Measurements from ENCODE around the gene SELENOF.

The SELENOF gene

DNA sequence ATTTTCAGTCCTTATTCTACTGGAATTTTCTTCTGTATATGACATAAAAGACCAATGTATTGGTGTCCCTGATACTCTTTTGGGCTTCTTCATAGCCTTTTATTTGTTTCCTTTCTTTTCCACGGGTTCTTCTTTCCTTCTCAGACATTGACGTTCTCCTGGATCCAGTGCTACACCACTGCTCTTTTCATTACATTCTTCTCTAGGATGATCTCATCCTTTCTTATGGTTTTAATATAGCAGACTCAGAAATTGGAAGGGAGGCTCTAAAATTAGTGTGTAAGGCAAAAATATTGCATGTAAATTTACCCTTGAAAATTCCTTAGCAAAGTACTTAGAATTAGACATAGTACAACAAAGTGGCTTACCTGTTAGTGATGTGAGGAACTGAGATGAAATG lies 65.3 kb downstream of the SELENOF start:
- no peak overlapping the region for H3K4me3 ChIP-seq (ENCODE audit: insufficient read depth, low read depth, low read length, poor library complexity, severe bottlenecking)
- no peaks in the 10 kb centered on the region for H3K36me3 ChIP-seq (ENCODE audit: control insufficient read depth, insufficient read depth, low read length)
- DNase-seq: no peak
- no peaks in the 10 kb centered on the region for H3K9me3 ChIP-seq (ENCODE audit: control insufficient read depth, low read length)
- no peaks in the 10 kb centered on the region for H3K4me1 ChIP-seq (ENCODE audit: control insufficient read depth, insufficient read depth, low read length, poor library complexity, severe bottlenecking)
- H3K27me3 ChIP-seq (replicated peaks; ENCODE audit: control insufficient read depth, insufficient read depth, low read length, poor library complexity, severe bottlenecking): no peaks in the 10 kb centered on the region
- no peak overlapping the region for H3K27ac ChIP-seq (ENCODE audit: insufficient read depth, low read length, poor library complexity, severe bottlenecking)

DNA sequence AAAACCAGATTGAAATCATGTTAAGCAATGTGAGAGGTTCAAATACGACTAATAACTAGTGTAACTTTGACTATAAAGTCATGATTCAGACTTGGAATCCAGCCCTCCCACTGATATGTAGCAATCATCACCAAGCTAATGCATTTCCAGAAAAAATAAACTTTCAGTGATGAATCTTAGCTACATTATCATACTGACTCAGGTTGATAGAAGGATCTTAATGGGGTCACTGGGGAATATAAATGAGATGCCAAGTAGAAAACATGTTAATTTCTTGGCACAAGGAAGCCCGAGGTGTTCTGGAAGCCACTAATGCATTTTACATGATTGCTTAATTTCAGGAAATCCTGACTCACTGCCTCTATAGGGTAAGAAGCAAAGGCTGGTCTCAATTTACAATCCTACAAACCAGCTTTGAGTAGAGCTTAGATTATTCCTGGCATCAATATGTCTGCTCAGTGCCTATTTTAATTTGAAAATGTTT lies 67.7 kb downstream of the SELENOF start:
- Histone ChIP-seq H3K27ac (ENCODE audit: insufficient read depth, low read length, poor library complexity, severe bottlenecking) (no peak overlapping the region), H3K27me3 (replicated peaks; ENCODE audit: control insufficient read depth, insufficient read depth, low read length, poor library complexity, severe bottlenecking) (no peaks in the 10 kb centered on the region)

GRCh38 chr1:86845514-86845913 lies 68.4 kb downstream of the SELENOF start:
- no peaks in the 10 kb centered on the region for H3K4me1 ChIP-seq (ENCODE audit: control insufficient read depth, insufficient read depth, low read length, poor library complexity, severe bottlenecking)
- no peak overlapping the region for H3K4me3 ChIP-seq (ENCODE audit: insufficient read depth, low read depth, low read length, poor library complexity, severe bottlenecking)
- DNase-seq: no peak
- no peaks in the 10 kb centered on the region for H3K9me3 ChIP-seq (ENCODE audit: control insufficient read depth, low read length)
- H3K27ac ChIP-seq (ENCODE audit: insufficient read depth, low read length, poor library complexity, severe bottlenecking): no peak overlapping the region
- H3K36me3 ChIP-seq (ENCODE audit: control insufficient read depth, insufficient read depth, low read length): no peaks in the 10 kb centered on the region
- H3K27me3 ChIP-seq (replicated peaks; ENCODE audit: control insufficient read depth, insufficient read depth, low read length, poor library complexity, severe bottlenecking): no peaks in the 10 kb centered on the region

More for the DNA sequence above, 67.7 kb downstream of the SELENOF start:
- no peaks in the 10 kb centered on the region for H3K9me3 ChIP-seq (ENCODE audit: control insufficient read depth, low read length)
- no peaks in the 10 kb centered on the region for H3K36me3 ChIP-seq (ENCODE audit: control insufficient read depth, insufficient read depth, low read length)
- no peak for DNase-seq
- H3K4me1 ChIP-seq (ENCODE audit: control insufficient read depth, insufficient read depth, low read length, poor library complexity, severe bottlenecking): no peaks in the 10 kb centered on the region
- no peak overlapping the region for H3K4me3 ChIP-seq (ENCODE audit: insufficient read depth, low read depth, low read length, poor library complexity, severe bottlenecking)

GRCh38 chr1:86841116-86841515 lies 72.8 kb downstream of the SELENOF start:
- H3K4me3 ChIP-seq (ENCODE audit: insufficient read depth, low read depth, low read length, poor library complexity, severe bottlenecking): no peak overlapping the region
- H3K9me3 ChIP-seq (ENCODE audit: control insufficient read depth, low read length): no peaks in the 10 kb centered on the region
- H3K36me3 ChIP-seq (ENCODE audit: control insufficient read depth, insufficient read depth, low read length): no peaks in the 10 kb centered on the region
- no peak overlapping the region for H3K27ac ChIP-seq (ENCODE audit: insufficient read depth, low read length, poor library complexity, severe bottlenecking)
- H3K4me1 ChIP-seq (ENCODE audit: control insufficient read depth, insufficient read depth, low read length, poor library complexity, severe bottlenecking): no peaks in the 10 kb centered on the region
- no peak for DNase-seq
- H3K27me3 ChIP-seq (replicated peaks; ENCODE audit: control insufficient read depth, insufficient read depth, low read length, poor library complexity, severe bottlenecking): no peaks in the 10 kb centered on the region

DNA sequence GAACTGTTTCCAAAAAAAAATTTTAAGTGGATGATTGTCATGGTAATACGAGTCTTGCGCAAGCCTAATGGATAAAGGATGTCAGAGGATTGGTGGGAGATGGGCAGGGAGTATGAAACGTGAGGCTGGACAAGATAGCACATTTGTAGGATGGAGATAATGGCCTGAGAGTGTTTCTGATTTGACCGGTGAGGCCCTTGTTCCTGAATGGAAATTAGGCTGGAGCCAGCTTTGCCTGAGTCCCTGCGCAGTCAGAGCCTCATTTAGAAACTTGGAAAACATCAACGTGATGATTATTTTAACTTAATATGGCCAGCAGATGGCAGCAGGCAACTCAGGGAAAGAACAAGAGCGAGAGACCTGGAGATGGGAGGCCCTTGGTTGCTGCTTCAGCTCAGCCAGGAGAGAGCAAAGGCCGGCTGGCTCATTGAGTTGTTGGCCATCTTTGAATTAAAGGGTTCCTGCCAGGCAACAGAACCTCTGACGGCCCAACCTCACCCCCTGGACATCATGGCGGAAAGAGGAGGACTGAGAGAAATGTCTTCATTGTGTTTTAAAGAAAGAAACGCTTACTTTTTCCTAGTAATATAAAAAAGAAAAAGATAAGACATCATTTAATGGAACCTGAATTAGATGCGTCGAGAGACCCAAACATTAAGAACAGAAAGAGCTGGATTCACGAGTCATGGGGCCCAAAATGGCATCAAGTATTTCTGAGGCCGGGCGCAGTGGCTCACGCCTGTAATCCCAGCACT lies 80.3 kb downstream of the SELENOF start:
- Histone ChIP-seq H3K9me3 (ENCODE audit: control insufficient read depth, low read length) (no peaks in the 10 kb centered on the region), H3K4me1 (ENCODE audit: control insufficient read depth, insufficient read depth, low read length, poor library complexity, severe bottlenecking) (no peaks in the 10 kb centered on the region), H3K4me3 (ENCODE audit: insufficient read depth, low read depth, low read length, poor library complexity, severe bottlenecking) (no peak overlapping the region), H3K36me3 (ENCODE audit: control insufficient read depth, insufficient read depth, low read length) (no peaks in the 10 kb centered on the region), H3K27me3 (replicated peaks; ENCODE audit: control insufficient read depth, insufficient read depth, low read length, poor library complexity, severe bottlenecking) (no peaks in the 10 kb centered on the region), H3K27ac (ENCODE audit: insufficient read depth, low read length, poor library complexity, severe bottlenecking) (no peak overlapping the region)
- DNase-seq: peak; percentile 5 to 27 (median 8)

DNA sequence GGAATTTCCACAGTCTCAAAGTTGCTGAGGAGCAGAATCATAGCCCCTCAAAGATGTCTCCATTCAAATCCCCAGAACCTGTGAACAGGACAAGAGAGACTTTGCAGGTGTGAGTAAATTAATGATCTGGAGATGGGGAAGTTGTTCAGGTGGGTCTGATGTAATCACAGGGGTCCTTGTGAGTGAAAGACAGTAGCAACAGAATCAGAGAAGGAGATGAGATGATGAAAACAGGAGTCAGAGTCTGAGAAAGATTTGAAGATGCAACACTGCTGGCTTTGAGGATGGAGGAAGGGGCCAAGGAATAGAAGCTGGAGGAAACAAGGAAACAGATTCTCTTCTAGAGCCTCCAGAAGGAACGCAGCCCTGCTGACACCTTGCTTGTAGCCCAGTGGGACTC lies 81.5 kb downstream of the SELENOF start:
- no peak overlapping the region for H3K27ac ChIP-seq (ENCODE audit: insufficient read depth, low read length, poor library complexity, severe bottlenecking)
- no peak overlapping the region for H3K4me3 ChIP-seq (ENCODE audit: insufficient read depth, low read depth, low read length, poor library complexity, severe bottlenecking)
- DNase-seq: no peak
- no peaks in the 10 kb centered on the region for H3K9me3 ChIP-seq (ENCODE audit: control insufficient read depth, low read length)
- no peaks in the 10 kb centered on the region for H3K27me3 ChIP-seq (replicated peaks; ENCODE audit: control insufficient read depth, insufficient read depth, low read length, poor library complexity, severe bottlenecking)
- H3K4me1 ChIP-seq (ENCODE audit: control insufficient read depth, insufficient read depth, low read length, poor library complexity, severe bottlenecking): no peaks in the 10 kb centered on the region
- no peaks in the 10 kb centered on the region for H3K36me3 ChIP-seq (ENCODE audit: control insufficient read depth, insufficient read depth, low read length)

DNA sequence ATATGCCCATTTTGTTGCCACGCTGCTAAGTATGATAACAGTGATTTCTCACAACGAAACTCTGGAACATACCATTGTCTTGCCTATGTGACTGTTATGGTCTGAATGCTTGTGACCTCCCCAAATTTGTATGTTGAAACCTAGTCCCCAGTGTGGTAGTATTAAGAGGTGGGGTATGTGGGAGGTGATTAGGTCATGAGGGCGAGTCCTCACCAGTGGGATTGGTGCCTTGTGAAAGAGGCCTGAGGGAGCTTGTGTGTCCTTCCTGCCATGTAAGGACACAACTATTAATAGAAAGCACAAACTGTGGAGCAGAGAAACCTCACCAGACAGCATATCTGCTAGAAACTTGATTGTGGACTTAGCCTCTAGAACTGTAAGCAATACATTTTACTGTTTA lies 84.6 kb downstream of the SELENOF start:
- Histone ChIP-seq H3K27me3 (replicated peaks; ENCODE audit: control insufficient read depth, insufficient read depth, low read length, poor library complexity, severe bottlenecking) (no peaks in the 10 kb centered on the region), H3K9me3 (ENCODE audit: control insufficient read depth, low read length) (no peaks in the 10 kb centered on the region), H3K36me3 (ENCODE audit: control insufficient read depth, insufficient read depth, low read length) (no peaks in the 10 kb centered on the region), H3K27ac (ENCODE audit: insufficient read depth, low read length, poor library complexity, severe bottlenecking) (no peak overlapping the region), H3K4me1 (ENCODE audit: control insufficient read depth, insufficient read depth, low read length, poor library complexity, severe bottlenecking) (no peaks in the 10 kb centered on the region), H3K4me3 (ENCODE audit: insufficient read depth, low read depth, low read length, poor library complexity, severe bottlenecking) (no peak overlapping the region)
- no peak for DNase-seq

GRCh38 chr1:86828024-86828423 lies 85.9 kb downstream of the SELENOF start:
- no peak overlapping the region for H3K4me3 ChIP-seq (ENCODE audit: insufficient read depth, low read depth, low read length, poor library complexity, severe bottlenecking)

GRCh38 chr1:86826856-86827255 lies 87.1 kb downstream of the SELENOF start:
- H3K9me3 ChIP-seq (ENCODE audit: control insufficient read depth, low read length): no peaks in the 10 kb centered on the region
- no peak overlapping the region for H3K27ac ChIP-seq (ENCODE audit: insufficient read depth, low read length, poor library complexity, severe bottlenecking)
- no peak overlapping the region for H3K4me3 ChIP-seq (ENCODE audit: insufficient read depth, low read depth, low read length, poor library complexity, severe bottlenecking)
- no peak for DNase-seq
- H3K36me3 ChIP-seq (ENCODE audit: control insufficient read depth, insufficient read depth, low read length): no peaks in the 10 kb centered on the region
- H3K4me1 ChIP-seq (ENCODE audit: control insufficient read depth, insufficient read depth, low read length, poor library complexity, severe bottlenecking): no peaks in the 10 kb centered on the region
- no peaks in the 10 kb centered on the region for H3K27me3 ChIP-seq (replicated peaks; ENCODE audit: control insufficient read depth, insufficient read depth, low read length, poor library complexity, severe bottlenecking)

More at GRCh38 chr1:86828024-86828423, 85.9 kb downstream of the SELENOF start:
- H3K9me3 ChIP-seq (ENCODE audit: control insufficient read depth, low read length): no peaks in the 10 kb centered on the region
- no peaks in the 10 kb centered on the region for H3K36me3 ChIP-seq (ENCODE audit: control insufficient read depth, insufficient read depth, low read length)
- H3K4me1 ChIP-seq (ENCODE audit: control insufficient read depth, insufficient read depth, low read length, poor library complexity, severe bottlenecking): no peaks in the 10 kb centered on the region
- H3K27me3 ChIP-seq (replicated peaks; ENCODE audit: control insufficient read depth, insufficient read depth, low read length, poor library complexity, severe bottlenecking): no peaks in the 10 kb centered on the region
- H3K27ac ChIP-seq (ENCODE audit: insufficient read depth, low read length, poor library complexity, severe bottlenecking): no peak overlapping the region
- DNase-seq: no peak

DNA sequence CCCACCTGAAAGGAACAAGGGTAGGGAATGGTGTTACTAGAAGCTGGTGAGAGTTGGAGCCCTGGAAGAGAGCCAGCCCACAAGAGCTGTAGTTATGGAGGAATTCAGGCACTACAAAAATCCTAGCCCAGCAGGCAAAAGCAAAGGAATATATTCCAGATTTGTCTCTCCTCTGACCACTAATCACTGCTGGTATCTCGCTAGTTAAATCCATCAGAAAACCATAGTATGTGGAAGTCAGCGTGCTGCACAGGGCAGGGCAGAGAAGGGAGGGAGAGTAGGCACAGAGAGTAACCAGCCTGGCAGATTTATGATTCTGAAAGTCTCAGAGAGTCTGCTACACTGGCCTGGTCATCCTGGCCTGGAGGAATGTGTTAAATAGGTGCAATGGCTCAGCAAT lies 88.6 kb downstream of the SELENOF start:
- no peaks in the 10 kb centered on the region for H3K9me3 ChIP-seq (ENCODE audit: control insufficient read depth, low read length)
- H3K27me3 ChIP-seq (replicated peaks; ENCODE audit: control insufficient read depth, insufficient read depth, low read length, poor library complexity, severe bottlenecking): no peaks in the 10 kb centered on the region
- no peaks in the 10 kb centered on the region for H3K4me1 ChIP-seq (ENCODE audit: control insufficient read depth, insufficient read depth, low read length, poor library complexity, severe bottlenecking)
- no peaks in the 10 kb centered on the region for H3K36me3 ChIP-seq (ENCODE audit: control insufficient read depth, insufficient read depth, low read length)
- no peak for DNase-seq
- no peak overlapping the region for H3K4me3 ChIP-seq (ENCODE audit: insufficient read depth, low read depth, low read length, poor library complexity, severe bottlenecking)
- H3K27ac ChIP-seq (ENCODE audit: insufficient read depth, low read length, poor library complexity, severe bottlenecking): no peak overlapping the region
